CD4-positive, alpha-beta T cell treated with Interleukin-2 at 100 ng/mL for 4 hours (primary cell): ENCODE measurements around the gene GLRX.
"Not testable (repeated sequence)": the region's sequence is repeated elsewhere in the genome, so short reads cannot be mapped to it uniquely, and the experiment has no call there.

Experiments used
- DNase-seq: peaks from one replicate; pipeline ENCODE4 v3.0.0-alpha.2; 2020; ENCODE audit warnings: low spot score

Gene GLRX

DNA sequence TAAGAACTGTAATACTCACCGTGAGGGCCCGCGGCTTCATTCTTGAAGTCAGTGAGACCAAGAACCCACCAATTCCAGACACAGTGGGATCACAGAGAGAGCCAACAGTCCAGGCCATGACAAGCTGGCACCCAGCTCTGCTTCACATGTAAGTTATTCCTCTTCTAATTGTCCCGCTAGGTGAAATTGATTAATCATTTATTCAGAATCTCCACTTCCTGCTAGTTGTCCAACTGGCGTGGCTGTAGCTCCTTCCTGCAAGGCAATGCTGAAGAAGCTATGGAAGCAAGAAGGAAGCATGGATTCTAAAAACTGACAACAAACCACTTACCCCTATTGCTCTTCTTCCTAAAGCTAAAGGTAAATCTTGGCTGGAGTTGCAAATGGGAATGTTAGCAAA, 30.0 kb upstream of the GLRX start:
- no peak for DNase-seq

DNA sequence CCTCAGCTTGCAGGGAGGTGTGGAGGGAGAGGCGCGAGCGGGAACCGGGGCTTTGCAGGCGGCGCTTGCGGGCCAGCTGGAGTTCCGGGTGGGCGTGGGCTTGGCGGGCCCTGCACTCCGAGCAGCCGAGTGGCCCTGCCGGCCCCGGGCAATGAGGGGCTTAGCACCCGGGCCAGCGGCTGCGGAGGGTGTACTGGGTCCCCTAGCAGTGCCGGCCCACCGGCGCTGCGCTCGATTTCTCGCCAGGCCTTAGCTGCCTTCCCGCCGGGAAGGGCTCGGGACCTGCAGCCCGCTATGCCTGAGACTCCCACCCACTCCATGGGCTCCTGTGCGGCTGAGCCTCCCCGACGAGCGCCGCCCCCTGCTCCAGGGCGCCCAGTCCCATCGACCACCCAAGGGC, 28.6 kb upstream of the GLRX start:
- DNase-seq, result not testable (repeated sequence)

DNA sequence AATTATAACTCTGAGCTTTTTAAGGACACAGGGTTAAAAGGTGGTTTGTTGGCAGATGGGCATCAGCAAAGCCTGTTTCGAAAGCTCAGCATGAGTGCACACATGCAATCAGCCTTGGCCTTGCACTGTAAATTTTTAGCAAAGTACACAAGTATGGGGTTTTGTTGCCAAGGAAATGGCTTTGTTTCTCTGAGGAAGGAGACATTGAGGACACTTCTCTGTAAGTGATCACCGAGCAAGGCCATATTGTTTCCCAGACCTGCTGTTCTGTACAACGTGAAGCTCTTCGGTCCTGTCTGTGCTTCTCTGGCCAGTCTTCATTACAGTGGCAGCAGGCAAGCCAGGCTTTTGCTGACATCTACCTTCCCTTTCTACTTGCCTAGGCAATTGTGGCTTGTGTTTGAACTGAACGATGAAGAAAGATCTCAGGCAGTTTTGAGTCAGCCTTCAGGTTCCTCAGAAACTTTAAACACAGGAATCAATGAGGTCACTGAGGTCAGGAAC, 27.9 kb upstream of the GLRX start:
- DNase-seq, result no peak

DNA sequence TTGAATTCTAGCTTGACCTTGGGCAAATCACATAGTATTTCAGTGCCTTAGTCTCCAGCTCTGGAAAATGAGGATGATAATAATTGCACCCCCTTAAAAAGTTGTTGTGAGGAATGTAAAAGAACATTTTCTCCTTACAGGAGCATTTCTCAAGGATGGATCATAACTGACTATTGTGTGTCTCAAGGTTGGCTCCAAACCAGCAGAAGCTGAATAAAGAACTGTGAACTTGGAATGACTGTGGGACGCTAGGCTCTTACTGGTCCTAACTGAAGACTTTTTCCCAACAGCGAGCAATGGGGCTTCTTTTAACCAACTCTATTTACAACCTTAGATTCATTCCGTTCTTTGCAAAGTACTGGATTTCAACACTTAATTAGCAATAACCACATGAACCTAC, 26.2 kb upstream of the GLRX start:
- no peak for DNase-seq

DNA sequence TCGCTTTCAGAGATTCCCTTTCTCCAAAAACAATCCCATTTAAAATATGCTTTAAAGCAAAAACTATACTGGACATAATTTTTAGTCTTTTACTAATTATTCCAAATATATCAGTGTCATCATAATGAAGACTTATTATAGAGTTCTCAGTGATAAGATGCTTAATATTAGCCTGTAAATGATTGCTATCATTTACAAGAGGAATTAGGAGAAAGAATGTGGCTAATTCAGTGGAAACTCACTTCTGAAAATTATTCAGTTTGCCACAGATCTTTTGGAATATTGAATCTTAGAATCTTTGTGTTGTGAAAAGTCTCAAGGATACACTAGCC, 24.7 kb upstream of the GLRX start:
- DNase-seq, result no peak

DNA sequence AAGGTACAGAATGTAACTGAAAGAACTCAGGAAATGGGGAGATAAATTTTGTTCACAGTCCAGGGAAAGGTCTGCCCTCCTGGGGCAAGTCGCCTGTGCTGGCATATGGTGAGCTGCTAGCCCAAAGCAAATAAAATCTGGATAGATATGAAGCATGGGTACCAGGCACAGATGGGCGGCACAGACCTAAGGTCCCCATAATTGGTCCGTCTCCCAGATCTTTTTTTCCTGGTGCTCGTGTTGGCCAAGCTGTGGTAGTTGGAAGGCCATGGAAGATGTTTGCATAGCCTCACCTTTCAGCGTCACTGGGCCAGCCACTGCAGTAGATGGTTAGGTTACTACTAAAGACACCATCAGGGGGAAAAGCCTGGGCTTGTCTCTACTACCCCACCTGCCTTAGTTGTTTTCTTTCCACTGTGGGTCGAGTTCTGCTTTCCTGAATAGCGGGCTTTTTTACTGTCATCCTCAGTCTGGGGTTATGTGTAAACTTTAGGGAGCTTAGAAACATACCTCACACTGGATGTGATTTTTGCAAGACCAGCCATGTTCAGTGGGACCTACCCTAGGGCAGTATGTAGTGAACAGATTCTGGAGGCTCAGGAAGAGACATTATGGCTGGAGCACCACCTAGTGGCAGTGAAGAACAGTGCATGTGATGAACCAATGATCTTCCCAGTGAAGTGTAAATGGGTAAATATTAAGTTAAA, 24.2 kb upstream of the GLRX start:
- DNase-seq, result peak; percentile 82

DNA sequence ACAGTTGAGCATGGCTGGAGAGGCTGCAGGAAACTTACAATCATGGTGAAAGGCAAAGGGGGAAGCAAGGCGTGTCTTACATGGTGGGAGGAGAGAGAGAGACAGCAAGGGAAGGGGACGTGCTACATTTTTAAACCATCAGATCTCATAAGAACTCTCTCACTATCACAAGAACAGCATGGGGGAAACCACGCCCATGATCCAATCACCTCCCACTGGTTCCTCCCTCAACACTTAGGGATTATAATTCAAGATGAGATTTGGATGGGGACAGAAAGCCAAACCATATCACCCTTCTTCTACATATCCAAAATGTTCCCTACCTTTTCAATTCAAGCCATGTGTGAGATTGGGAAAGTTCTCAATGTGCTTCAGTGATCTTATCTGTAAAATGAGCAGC, 22.9 kb upstream of the GLRX start:
- DNase-seq, result no peak

DNA sequence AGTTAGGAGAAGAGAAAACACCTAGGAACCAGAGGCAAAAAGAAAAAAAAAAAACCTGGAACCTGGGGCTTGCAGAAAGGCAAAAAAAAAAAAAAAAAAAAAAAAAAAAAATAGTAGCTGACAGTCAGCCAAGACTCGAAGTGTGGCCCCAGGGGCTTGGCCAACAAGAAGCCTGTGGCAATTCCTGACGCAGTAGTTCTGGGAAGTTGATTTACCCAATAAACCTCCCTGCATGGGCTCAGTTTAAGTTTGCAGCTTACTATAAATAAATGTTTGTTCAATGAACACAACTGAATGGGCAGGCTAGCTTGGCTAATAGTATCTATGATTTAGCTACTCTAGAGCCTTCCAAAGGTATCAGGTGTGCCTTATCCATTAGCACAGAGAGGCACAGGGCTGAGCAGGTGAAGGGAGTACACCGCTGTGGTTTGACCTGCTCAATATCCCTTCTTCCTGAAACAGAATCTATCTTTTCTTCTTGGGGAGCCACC, 21.3 kb upstream of the GLRX start:
- DNase-seq, result no peak

DNA sequence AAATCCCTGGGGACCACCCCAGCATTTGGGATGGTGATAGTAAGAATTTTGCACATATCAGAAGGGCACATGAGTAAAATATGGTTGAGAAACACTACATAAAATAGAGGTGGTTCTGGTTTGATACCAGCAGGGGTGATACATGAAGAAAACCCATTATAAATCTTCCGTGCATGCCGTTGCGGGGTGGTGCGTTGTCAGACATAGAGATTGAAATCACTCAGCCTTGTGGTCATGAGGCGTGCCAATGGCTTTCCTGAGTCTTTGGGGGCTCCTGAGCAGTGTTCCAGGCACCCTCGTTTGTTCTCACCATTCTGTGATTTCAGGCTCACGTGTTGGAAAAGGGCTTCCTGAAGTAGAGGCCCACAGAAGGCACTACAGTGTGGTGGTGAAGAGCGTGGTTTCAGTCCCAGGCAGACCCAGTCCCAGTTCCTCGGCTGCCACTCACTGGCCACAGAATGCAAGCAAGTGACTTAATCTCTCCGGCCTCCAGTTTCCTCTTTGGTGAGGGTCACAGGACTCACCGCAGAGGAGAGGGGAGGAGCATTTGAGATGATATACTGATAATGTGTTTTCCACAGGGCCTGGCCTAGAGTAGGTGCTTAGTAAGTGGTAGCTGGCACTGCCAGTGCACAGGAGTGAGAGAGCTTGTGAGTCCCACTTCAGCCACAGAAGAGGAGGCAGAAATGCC, 20.5 kb upstream of the GLRX start:
- DNase-seq, result peak; percentile 76

DNA sequence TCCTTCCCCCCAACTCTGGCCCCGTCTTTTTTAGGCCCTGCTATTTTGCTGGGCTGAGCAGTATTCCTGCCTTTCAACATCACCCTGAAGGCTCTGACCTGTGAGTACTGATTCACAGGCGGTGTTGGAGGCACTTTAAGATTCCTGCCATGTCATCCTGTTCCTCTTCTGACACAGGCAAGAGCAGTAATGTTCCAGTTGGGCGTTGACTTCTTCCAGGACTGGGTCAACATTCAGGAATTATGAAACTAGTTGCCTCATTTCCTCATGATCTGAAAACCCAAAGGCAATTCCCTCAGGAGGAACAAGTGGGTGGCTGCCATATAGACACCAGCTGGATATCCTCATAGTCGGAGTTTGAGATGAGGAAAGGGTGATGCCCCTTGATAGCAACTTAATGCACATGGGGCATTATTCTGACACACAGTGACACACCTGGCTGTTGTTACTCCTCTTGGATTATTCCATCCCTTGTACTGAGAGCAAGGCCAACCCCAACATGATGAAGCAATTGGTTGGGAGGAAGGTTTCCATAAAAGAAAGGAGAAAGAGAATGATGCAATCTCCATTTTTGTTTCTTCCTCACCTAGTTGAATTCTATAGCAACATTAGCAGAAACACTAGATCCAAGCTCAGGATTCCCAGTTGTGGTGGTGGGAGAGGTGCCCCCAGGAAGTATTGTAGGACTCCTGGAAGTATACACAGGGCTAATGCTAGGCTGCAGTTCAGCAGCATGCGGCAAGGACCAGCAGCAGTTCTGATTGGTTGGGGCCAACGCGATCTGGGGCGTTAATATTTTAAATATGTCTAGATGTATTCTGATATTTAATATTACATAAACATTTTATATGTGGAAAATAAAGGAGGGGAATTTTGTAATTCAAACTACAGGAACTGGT, 19.6 kb upstream of the GLRX start:
- no peak for DNase-seq

DNA sequence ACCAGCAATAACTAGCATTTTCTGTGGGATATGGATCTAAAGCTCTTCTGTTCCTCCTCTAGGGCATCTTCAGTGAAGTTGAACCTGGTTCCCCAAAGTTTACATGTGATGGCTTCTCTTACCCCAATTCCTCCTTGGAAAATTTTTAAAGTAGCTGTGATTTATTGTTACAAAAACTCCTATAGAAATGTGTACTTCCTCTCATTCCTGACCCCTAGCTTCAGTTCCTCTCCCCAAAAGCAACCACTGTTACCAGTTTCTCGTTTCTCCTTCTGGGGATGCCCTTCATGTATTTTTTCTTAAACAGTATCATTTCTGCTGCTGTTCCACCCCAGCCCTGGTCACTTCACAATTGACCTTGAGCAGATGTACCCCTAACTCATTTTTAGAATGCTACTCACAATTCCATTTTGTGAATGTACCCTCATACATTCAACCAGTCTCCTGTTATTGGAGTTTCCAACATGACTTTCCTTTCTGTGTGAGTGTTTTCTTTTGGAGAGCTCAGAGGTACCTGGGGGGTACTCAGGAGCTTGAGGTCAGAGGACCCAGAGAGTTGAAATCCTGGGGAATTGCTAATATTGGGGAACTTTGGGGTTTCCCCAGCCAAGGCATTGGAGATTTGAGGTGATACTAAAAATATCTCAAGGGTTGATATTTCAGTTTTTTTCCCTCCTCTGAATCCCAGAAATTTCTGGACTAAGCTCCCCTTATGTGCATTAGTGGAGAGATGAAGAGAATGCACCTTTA, 18.6 kb upstream of the GLRX start:
- DNase-seq, result no peak

DNA sequence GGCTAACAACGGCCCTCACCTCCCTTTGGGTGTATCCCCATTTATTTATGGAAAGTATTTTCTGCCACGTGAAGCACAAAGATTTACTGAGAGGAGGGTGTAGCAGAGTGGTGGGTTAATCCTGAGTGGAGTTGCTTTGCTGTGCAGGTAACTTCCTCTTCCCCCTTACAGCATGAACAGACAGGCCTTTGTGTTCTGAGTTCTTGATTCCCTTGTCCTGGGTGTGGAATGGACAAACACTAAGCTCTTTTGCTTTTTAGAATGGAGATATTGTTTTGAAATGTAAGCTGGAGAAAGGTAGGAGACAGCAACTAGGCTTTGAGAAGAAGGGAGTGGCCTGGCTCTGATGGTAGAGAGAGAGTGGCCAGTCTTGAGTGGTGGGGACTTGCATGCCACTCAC, 17.1 kb upstream of the GLRX start:
- no peak for DNase-seq

DNA sequence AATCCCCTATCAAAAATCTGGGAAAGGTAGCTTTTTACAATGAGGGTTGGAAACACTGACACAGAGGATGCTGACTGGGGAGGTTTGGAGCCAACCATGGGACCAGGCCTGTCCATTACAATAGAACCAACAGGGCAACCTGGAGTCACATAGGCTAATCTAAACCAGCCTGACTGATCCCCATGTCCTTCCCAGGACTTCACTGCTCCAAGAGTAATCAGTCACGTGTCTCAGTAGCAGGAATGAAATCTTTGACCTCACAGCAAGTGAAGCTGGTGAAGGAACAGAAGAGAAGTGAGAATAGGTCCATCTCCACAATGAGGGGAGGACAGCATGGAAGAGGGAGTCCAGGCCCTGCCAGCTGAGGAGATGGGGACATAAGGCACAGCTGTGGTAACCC, 16.0 kb upstream of the GLRX start:
- DNase-seq, result no peak

DNA sequence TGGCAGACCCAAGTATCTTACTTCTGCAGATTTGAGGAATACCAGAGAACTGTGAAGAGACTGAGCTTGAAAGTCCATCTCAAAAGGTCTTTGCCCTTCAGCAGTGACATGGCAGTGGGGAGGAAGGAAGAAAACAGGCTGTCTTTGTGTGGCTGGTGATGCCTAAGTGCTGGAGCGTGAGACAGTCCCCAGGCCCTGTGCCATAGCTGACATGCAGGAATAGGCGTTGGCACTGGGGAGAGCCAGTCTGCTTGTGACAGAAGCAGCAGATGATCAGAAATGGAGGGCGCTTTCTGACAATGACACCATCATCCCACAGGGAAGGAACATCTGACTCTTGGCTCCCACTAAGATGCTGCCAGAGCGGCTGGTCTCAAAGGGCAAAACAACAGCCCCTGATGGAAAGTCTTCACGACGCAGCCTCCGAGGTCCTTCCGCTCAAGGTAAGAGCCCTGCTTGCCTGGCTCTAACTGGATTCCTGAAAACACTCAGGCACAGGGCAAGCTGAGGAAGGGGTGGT, 15.5 kb upstream of the GLRX start:
- DNase-seq, result no peak

DNA sequence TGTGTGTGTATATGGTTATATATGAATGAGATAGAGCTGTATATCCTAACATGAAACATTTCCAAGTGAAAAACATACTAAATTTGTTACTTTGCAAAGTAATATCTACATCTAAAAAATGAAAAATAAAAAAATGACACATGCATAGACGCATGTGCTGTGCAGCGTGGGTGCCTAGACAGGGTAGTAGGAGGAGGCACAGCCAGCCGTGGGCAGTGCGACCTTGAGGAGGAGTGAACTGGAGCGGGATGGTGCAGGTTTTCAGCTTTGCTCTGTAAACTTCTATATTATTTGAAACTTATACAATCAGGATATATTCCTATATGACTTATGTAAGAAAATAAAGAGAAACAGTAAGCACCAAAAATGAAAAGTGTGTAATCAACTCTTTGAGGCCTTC, 15.0 kb upstream of the GLRX start:
- DNase-seq, result no peak

DNA sequence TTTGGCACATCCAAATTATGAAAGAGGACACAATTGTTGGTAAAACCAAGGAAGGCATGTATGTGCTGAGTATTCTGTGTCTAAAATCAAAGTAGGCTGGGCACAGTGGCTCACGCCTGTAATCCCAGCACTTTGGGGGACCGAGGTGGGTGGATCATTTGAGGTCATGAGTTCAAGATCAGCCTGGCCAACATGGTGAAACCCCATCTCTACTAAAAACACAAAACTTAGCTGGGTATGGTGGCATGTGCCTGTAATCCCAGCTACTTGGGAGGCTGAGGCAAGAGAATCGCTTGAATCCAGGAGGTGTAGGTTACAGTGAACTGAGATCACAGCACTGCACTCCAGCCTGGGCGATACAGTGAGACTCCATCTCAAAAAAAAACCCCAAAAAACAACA, 14.4 kb upstream of the GLRX start:
- not testable (repeated sequence) for DNase-seq

DNA sequence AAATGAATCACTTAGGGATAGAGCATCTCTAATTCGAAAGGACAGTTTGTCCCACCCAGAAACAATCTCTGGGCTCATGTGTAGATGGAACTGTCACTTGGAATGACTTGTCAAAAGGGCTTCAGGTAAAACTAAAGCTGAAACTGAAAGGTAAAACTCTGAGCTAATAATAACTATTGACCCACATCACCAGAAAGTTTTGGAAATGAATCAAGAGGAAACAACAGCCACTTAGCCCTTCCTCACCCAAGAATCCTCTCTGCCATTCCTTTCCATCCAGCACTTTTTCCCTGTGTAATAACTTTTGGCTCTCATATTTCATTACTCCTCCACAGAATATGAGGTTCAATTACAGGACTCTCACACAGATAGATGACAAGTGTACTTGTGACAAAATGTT, 14.0 kb upstream of the GLRX start:
- no peak for DNase-seq

DNA sequence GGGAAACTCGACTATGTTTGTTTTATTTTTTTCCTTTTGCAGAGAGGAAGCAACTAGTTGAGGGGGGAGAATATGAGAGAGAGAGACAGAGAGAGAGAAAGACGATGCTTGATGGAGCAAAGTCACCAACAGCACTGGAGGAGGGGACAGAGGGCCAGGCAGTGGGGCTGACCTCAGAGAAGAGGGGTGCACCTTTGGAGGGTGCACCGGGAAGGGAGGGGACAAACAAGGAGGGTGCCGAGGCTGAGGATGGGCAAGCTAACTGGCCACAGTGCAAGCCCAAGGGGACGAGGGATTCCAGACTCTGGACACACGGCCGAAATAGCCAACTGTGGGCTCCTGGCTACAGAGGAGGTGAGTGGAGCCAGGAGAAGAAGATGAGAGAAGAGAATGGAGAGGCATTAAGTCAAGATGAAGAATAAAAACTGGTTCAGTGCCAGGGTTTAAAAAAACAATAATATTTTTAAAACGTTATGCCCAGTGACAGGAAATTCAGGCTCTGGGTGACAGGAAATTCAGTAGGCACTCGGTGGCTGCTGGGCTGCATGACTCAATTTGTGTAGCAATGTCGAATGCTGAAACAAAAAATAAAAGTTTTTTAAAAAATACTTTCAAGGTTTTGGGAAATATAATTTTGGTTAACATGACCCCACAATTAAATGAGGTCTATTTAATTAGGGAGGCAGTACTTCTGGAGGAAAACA, 13.3 kb upstream of the GLRX start:
- DNase-seq, result peak; percentile 65

DNA sequence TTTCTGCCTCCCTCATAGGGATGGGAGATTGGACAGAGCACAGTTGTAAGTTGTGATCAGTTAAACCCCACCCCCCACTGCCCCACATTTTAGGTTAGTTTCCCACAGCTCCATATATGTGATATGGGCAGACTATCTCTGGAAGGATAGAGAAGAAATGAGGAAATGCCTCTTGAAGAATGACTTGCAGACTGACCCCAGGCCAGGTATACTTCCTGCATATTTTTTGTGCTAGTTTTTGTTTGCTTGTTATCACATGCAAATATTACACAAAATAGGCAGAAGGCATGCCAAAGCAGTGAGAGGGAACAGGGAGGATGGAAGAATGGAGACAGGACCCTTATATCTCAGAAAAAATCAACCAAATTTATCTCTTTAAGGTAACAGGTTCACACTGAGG, 10.1 kb upstream of the GLRX start:
- DNase-seq, result no peak

DNA sequence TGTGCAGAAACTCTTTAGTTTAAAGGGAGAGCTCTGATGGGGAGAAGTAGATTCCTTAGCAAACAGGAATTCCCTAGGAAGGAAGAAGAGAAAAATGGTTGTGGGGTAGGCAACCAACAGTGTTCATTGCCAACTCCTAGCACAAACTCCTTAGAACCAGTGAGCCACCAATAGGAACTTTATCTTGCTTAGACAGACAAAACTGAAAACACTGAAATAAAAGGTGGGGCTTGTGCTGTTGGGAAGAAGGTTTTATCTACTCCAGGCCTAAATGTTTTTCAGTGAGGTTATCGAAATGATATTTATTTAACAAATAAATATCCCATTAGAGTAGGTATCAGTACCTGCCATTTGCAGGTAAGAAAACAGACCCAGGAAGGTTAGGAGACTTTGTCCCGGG, 7.7 kb upstream of the GLRX start:
- DNase-seq, result no peak

DNA sequence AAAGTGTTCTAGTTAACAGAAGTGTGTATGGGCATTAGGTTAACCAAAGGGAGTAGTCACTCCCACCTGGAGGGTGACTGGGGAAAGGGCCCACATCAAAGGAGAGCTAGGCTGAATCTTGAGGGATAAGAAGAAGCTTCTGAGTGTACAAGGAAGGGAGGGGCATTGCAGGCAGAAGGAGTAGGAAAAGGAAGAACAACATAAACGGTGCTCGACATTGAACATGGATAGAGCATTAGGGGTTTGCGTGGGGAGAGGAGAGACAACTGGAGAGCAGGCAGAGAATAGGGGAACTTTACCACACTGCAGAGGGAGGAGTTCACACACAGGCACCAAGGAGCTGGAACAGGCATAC, 5.3 kb upstream of the GLRX start:
- DNase-seq, result no peak
